NCI-H2196 treated with DMSO at 0.1 percent for 48 hours (cell line): ENCODE measurements around the gene NOTCH3.
A peak's percentile ranks its signal among the peaks of the same experiment; 100 is the strongest.

Experiments
- DNase-seq: peaks from one replicate; lab custom pipeline; 2025; ENCODE audit not compliant: unreplicated experiment; lab: John Stamatoyannopoulos, UW

The NOTCH3 gene

GRCh38 chr19:15169541-15170285 is 31.1 kb downstream of the NOTCH3 start:
- DNase-seq = no peak

GRCh38 chr19:15166700-15167099 is 34.1 kb downstream of the NOTCH3 start:
- DNase-seq = no peak

- no peak for DNase-seq
Observed at GRCh38 chr19:15161028-15161984, 39.5 kb downstream of the NOTCH3 start.

GRCh38 chr19:15159251-15159650 is 41.5 kb downstream of the NOTCH3 start:
- DNase-seq = no peak

GRCh38 chr19:15156391-15156790 is 44.4 kb downstream of the NOTCH3 start:
- DNase-seq = no peak

- DNase-seq = no peak
Observed at GRCh38 chr19:15155296-15155695, 45.5 kb downstream of the NOTCH3 start.

GRCh38 chr19:15154002-15154612 is 46.7 kb downstream of the NOTCH3 start:
- peak; percentile 4 for DNase-seq

GRCh38 chr19:15149737-15150136 is 51.1 kb downstream of the NOTCH3 start:
- no peak for DNase-seq

- DNase-seq = no peak
Observed at GRCh38 chr19:15147090-15147489, 53.7 kb downstream of the NOTCH3 start.

GRCh38 chr19:15144046-15144646 is 56.6 kb downstream of the NOTCH3 start:
- no peak for DNase-seq

- no peak for DNase-seq
Observed at GRCh38 chr19:15142313-15142712, 58.5 kb downstream of the NOTCH3 start.

- DNase-seq = no peak
Observed at GRCh38 chr19:15141143-15141542, 59.7 kb downstream of the NOTCH3 start.

- no peak for DNase-seq
Observed at GRCh38 chr19:15138427-15138826, 62.4 kb downstream of the NOTCH3 start.

GRCh38 chr19:15137777-15138176 is 63.0 kb downstream of the NOTCH3 start:
- DNase-seq = no peak

- no peak for DNase-seq
Observed at GRCh38 chr19:15136234-15136954, 64.4 kb downstream of the NOTCH3 start.

GRCh38 chr19:15129856-15130585 is 70.8 kb downstream of the NOTCH3 start:
- DNase-seq = no peak

- no peak for DNase-seq
Observed at GRCh38 chr19:15128162-15128770, 72.5 kb downstream of the NOTCH3 start.

- DNase-seq = no peak
Observed at GRCh38 chr19:15126131-15126910, 74.5 kb downstream of the NOTCH3 start.
